HG02642 (cell line): ENCODE results near the gene GALNT17.
"Not testable (repeated sequence)": the region's sequence is repeated elsewhere in the genome, so short reads cannot be mapped to it uniquely, and the experiment has no call there.

Experiments
- ATAC-seq: cut with Tn5 transposase; IDR thresholded peaks from one replicate; pipeline ENCODE4 v1.9.1; 2021; ENCODE audit warnings: mild to moderate bottlenecking; ENCODE audit not compliant: unreplicated experiment, poor library complexity

The GALNT17 gene

GRCh38 chr7:71595176-71595575 is 463.2 kb downstream of the GALNT17 start:
- ATAC-seq: no peak

DNA sequence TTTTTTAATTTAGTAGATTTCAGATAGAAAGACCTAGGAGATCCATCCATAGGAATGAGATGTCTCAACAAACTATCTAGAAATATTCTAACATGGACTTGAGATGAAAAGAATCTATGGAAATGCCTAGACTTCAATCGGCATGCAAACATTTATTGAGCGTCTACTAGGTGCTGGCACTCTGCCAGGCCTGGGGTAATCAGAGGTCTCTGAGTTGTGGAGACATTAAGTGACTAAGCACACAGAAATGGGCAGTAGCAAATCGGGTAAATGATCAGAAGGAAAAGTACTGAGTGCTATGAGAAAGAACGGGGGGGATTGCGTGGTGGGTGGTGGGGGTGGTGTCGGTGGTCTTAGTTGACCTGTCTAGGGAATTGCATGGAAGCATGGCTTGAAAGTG is 466.6 kb downstream of the GALNT17 start:
- no peak for ATAC-seq

DNA sequence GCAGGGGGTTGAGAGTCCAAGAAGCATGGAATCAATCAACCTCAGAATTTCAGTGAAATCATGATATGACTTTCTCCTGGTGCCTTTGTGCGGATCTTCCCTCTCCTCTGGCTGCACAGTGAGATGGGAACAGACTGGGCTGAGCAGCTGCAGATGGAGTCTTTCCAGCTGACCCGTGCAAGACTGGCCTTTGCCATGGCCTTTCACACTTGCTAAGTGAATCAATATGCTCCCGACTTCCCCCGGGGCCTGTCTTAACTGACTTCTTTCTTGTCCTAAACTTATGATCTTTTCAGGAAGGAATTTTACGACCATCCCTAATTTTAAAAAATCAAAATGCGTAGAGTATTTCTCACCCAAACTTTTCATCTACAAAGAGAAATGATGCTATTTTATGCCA is 469.9 kb downstream of the GALNT17 start:
- no peak for ATAC-seq

DNA sequence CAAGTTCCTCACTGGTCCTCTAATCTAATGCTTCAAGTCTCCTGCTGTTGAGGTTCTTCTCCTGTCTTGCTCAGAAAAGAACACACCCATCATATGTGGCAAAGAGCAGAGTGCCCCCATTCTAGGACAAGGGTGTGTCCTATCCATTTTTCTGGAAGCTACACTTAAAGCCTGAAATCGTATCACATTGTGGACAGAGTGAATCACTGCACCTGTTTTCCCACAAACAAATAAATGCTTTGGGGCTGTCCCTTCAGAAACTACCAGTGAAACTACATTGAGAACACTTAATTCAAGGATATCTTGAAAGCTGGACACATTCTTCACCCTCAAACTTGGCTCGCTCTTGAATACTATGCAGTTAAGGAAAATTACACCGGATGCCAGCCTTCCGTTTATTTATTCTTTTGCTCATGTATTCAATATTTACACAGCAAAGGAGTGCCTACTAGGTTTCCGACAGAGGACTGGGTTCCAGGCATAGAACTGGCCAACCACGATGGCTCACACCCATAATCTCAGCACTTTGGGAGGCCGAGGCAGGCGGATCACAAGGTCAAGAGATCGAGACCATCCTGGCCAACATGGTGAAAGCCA is 473.0 kb downstream of the GALNT17 start:
- no peak for ATAC-seq

- no peak for ATAC-seq
Measured at GRCh38 chr7:71611986-71612385, 480.0 kb downstream of the GALNT17 start.

GRCh38 chr7:71612911-71613310 is 481.0 kb downstream of the GALNT17 start:
- ATAC-seq: no peak

GRCh38 chr7:71613313-71613712 is 481.4 kb downstream of the GALNT17 start:
- no peak for ATAC-seq

GRCh38 chr7:71615017-71615416 is 483.1 kb downstream of the GALNT17 start:
- ATAC-seq: no peak

- ATAC-seq: no peak
Measured at GRCh38 chr7:71616217-71616616, 484.3 kb downstream of the GALNT17 start.

DNA sequence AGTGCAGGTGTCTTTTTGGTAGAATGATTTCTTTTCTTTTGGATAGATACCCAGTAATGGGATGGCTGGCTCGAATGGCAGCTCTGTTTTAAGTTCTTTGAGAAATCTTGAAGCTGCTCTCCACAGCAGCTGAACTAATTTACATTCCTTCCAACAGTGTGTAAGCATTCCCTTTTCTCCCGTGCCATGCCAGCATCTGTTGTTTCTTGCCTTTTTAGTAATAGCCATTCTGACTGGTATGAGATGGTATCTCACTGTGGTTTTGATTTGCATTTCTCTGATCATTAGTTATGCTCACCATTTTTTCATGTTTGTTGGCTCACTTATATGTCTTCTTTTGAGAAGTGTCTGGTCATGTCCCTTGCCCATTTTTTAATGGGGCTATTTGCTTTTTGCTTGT is 486.3 kb downstream of the GALNT17 start:
- no peak for ATAC-seq

DNA sequence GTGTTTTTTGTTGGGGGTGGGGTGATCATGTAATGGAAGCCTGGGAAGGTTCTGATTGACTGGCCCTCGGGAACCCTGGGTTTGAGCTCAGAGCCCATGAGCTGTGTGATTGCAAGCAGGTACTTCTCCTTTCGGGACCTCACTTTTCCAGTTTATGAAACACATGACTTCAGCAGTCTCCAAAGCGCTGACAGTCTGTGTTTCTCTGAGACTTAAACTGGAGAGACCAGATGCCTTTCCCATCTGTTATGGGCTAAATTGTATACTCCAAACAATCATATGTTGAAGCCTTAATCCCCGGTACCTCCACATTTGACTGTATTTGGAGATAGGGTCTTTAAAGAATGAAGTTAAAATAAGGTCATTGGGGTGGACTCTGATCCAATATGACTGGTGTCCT is 493.6 kb downstream of the GALNT17 start:
- no peak for ATAC-seq

DNA sequence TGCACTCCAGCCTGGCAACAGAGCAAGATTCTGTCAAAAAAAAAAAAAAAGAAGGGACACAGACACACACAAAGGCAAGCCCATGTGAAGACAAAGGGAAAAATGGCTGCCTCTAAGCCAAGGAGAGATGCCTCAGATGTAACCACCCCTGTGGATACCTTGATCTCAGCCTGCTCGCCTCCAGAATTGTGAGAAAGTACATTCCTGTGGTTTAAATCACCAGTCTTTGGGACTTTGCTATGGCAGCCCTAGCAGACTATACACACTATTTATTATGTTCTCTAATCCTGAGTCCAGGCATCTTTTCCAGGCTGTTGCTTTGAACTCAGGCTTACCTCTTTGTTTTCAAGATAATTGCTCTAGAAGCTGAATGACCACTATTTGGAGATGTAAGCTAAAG is 494.3 kb downstream of the GALNT17 start:
- no peak for ATAC-seq

GRCh38 chr7:71627651-71628050 is 495.7 kb downstream of the GALNT17 start:
- no peak for ATAC-seq

- no peak for ATAC-seq
Measured at GRCh38 chr7:71630516-71630915, 498.6 kb downstream of the GALNT17 start.

GRCh38 chr7:71633551-71634008 is 501.6 kb downstream of the GALNT17 start:
- ATAC-seq: no peak

GRCh38 chr7:71635849-71636248 is 503.9 kb downstream of the GALNT17 start:
- not testable (repeated sequence) for ATAC-seq

GRCh38 chr7:71636329-71636728 is 504.4 kb downstream of the GALNT17 start:
- no peak for ATAC-seq

DNA sequence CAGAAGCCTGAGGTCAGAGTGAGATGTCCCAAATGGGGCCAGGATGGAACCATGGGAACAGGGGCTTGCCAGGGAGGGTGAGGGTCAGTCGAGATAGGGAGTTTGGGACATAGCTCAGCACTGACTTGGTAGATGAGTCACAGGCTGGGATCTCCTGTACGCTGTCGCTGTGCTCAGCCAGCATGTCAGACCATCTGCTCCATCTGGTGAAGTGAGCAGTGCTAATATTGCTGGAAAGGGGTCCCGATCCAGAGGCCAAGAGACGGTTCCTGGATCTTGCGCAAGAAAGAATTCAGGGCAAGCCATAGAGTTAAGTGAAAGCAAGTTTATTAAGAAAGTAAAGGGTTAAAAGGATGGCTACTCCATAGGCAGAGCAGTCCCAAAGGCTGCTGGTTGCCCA is 505.6 kb downstream of the GALNT17 start:
- no peak for ATAC-seq

- no peak for ATAC-seq
Measured at GRCh38 chr7:71638108-71638507, 506.2 kb downstream of the GALNT17 start.

DNA sequence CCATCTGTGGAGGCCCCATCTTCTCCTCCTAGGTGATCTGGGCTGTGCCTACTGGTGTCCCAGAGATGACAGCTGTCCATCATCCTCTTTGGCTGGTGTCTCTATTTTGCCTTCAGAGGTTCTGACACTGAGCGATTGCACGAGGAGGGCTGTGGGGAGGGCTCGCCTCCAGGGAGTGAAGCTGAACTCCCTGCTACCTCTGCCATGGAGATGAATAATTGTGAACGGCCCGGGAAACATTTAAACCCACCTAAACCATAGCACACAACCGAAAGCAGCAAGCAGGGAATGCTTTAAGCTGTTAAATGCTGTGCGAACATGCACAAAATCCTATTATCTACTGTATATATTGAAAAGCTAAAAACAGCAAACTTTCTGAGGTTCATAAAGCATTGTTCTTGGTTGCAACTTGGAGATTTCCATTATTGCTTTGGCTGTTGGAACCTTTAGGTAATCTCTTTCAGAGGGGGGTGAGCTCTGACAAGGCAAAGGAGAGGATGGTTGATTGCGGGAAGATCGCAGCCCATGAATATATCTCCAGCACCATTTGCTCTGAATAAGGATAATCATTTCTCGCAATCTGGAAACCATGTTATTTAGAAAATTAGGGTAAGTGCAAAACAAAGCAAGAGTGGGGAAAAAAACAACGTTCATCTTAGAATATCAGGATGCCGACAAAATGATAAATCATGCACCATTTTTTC is 507.6 kb downstream of the GALNT17 start:
- ATAC-seq: no peak

- not testable (repeated sequence) for ATAC-seq
Measured at GRCh38 chr7:71643031-71643430, 511.1 kb downstream of the GALNT17 start.

- ATAC-seq: no peak
Measured at GRCh38 chr7:71645836-71646235, 513.9 kb downstream of the GALNT17 start.
